CD4-positive, CD25-positive, alpha-beta regulatory T cell (primary cell): ENCODE data around the gene SP3. TPM values are rescaled to one million over a fixed set of nuclear protein-coding genes. Genes with fewer than 3 reads are reported as not detected.

ENCODE experiments used
- ATAC-seq, 2 donors: fragments of 150-1000 bp; cut with Tn5 transposase; one replicate each; pipeline ENCODE4 v1.10.0; 2021; ENCODE audit warnings: low read depth in 2 of 2, moderate number of reproducible peaks in 2 of 2, moderate library complexity in 1 of 2
- DNase-seq, 3 donors: peaks; one replicate each; pipeline versions ENCODE4 v3.0.0 to v3.0.0-alpha.2; 2012 to 2022; ENCODE audit warnings: mixed read lengths in 1 of 3
- H3K27ac ChIP-seq: one replicate; pipeline ENCODE4 v1.7.0; 2013; ENCODE audit warnings: mild to moderate bottlenecking, low read length; ENCODE audit not compliant: insufficient read depth, poor library complexity, severe bottlenecking
- H3K27me3 ChIP-seq: one replicate; pipeline ENCODE4 v1.7.0; 2013; ENCODE audit warnings: low read length; ENCODE audit not compliant: control insufficient read depth, insufficient read depth
- H3K36me3 ChIP-seq: one replicate; pipeline ENCODE4 v1.7.0; 2013; ENCODE audit warnings: mild to moderate bottlenecking, low read length, moderate library complexity; ENCODE audit not compliant: control insufficient read depth, insufficient read depth
- H3K4me1 ChIP-seq: 2 replicates; pipeline ENCODE4 v1.7.0; 2013; ENCODE audit warnings: mild to moderate bottlenecking, low read length; ENCODE audit not compliant: insufficient read depth, control insufficient read depth, poor library complexity, severe bottlenecking
- H3K4me3 ChIP-seq: one replicate; pipeline ENCODE4 v1.7.0; 2013; ENCODE audit warnings: low read depth, mild to moderate bottlenecking, low read length, moderate library complexity
- H3K9me3 ChIP-seq, 2 experiments: 1 replicate in 1 of 2; 2 replicates in 1 of 2; pipeline ENCODE4 v1.7.0; 2013; ENCODE audit warnings: low read length in 2 of 2, mild to moderate bottlenecking in 1 of 2, moderate library complexity in 1 of 2; ENCODE audit not compliant: control insufficient read depth in 2 of 2
- H3K27ac Mint-ChIP-seq, 3 donors: one replicate each; pipeline ENCODE4 v1.8.0; 2020 to 2022; ENCODE audit warnings: mild to moderate bottlenecking in 3 of 3, mixed read lengths in 3 of 3, moderate library complexity in 2 of 3
- H3K27me3 Mint-ChIP-seq: one replicate; pipeline ENCODE4 v1.8.0; 2022; ENCODE audit warnings: mild to moderate bottlenecking, mixed read lengths
- H3K36me3 Mint-ChIP-seq: one replicate; pipeline ENCODE4 v1.8.0; 2020; ENCODE audit warnings: mixed read lengths
- H3K4me1 Mint-ChIP-seq, 4 donors: one replicate each; pipeline ENCODE4 v1.8.0; 2020 to 2022; ENCODE audit warnings: mixed read lengths in 4 of 4, mild to moderate bottlenecking in 1 of 4
- H3K4me3 Mint-ChIP-seq, 4 donors: one replicate each; pipeline ENCODE4 v1.8.0; 2020 to 2022; ENCODE audit warnings: mild to moderate bottlenecking in 4 of 4, mixed read lengths in 4 of 4, moderate library complexity in 3 of 4
- H3K9me3 Mint-ChIP-seq, 7 donors: one replicate each; pipeline ENCODE4 v1.8.0; 2020 to 2022; ENCODE audit warnings: mixed read lengths in 7 of 7, mild to moderate bottlenecking in 3 of 7, moderate library complexity in 2 of 7
- polyA plus RNA-seq, 4 donors: library from polyadenylated mRNA; unstranded; fragments of 300-500 nt; fragmentation: Illumina TruSeq; gene quantifications; one replicate each; pipeline ENCODE4 v1.2.3, GENCODE V29; 2021
- total RNA-seq: library from RNA; stranded (reverse); gene quantifications from one replicate; pipeline ENCODE4 v1.2.3, GENCODE V29; 2022

Gene SP3
- total and polyA plus RNA-seq, 5 donors from 2014 or later = 65.9 to 153 (median 81.6) TPM

- H3K27me3 Mint-ChIP-seq = peaks cover 11% of the 10 kb centered on the region
- peaks cover 19% of the 10 kb centered on the region for H3K36me3 Mint-ChIP-seq
- DNase-seq (peak; percentile 88 to 95 (median 91)), ATAC-seq (peak; percentile 58 to 62)
- Histone ChIP-seq H3K4me3 (no peak overlapping the region), H3K27me3 (no peaks in the 10 kb centered on the region), H3K9me3 (no peaks in the 10 kb centered on the region), H3K4me1 (peaks cover 44% of the 10 kb centered on the region), H3K27ac (peak overlapping the region; percentile 99), H3K36me3 (no peaks in the 10 kb centered on the region)
- H3K9me3 Mint-ChIP-seq = peaks cover 0 to 3% (median 0%) of the 10 kb centered on the region in 7 donors
- H3K4me3 Mint-ChIP-seq = peak overlapping the region; percentile 87 to 98 (median 92)
- H3K27ac Mint-ChIP-seq = peak overlapping the region; percentile 87 to 97 (median 91)
- peaks cover 24 to 57% (median 42%) of the 10 kb centered on the region in 4 donors for H3K4me1 Mint-ChIP-seq
Observed at GRCh38 chr2:173963817-173964564, 1.2 kb downstream of the SP3 start.

DNA sequence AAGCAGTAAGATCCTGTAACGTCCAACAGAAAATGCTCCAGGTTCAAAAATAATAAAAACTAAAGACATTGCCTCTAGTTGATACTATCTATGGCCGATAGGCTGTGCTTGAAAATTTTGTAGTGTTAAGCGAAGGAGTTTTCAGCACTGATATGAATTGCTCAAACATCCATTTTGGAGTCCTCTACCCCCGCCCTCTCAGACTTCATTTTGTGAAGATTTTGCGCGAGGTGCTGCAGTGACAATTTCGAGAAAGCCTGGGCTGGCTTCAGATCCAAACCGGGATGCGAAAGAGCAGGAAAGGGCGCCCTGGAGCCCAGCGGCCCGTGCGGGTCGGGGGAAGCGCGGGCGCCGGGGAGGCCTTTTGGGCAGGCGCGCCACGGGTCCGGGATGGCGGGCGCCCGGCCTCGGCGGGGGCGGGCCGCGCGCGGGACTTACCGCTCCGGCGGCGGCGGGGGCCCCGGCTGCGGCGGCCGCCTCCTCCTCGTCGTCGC lies 1.8 kb downstream of the SP3 start:
- H3K36me3 ChIP-seq = no peaks in the 10 kb centered on the region
- peak; percentile 33 to 41 for ATAC-seq
- Mint-ChIP-seq H3K4me3 (peak overlapping the region; percentile 93 to 100 (median 94)), H3K9me3 (peaks cover 0 to 3% (median 0%) of the 10 kb centered on the region in 7 donors), H3K36me3 (peaks cover 19% of the 10 kb centered on the region), H3K27me3 (peaks cover 11% of the 10 kb centered on the region), H3K4me1 (peaks cover 29 to 61% (median 44%) of the 10 kb centered on the region in 4 donors), H3K27ac (peak overlapping the region; percentile 95 to 99 (median 98))
- H3K4me3 ChIP-seq = peak overlapping the region; percentile 100
- H3K4me1 ChIP-seq = peaks cover 50% of the 10 kb centered on the region
- DNase-seq = peak in 2 of 3 donors; percentile 84
- H3K27me3 ChIP-seq = no peaks in the 10 kb centered on the region
- no peaks in the 10 kb centered on the region for H3K9me3 ChIP-seq
- H3K27ac ChIP-seq = peak overlapping the region; percentile 99

- peaks cover 36 to 65% (median 50%) of the 10 kb centered on the region in 4 donors for H3K4me1 Mint-ChIP-seq
- H3K9me3 Mint-ChIP-seq = peaks cover 0 to 3% (median 0%) of the 10 kb centered on the region in 7 donors
- peaks cover 11% of the 10 kb centered on the region for H3K27me3 Mint-ChIP-seq
- ATAC-seq (no peak), DNase-seq (no peak)
- Histone ChIP-seq H3K27me3 (no peaks in the 10 kb centered on the region), H3K4me1 (peaks cover 57% of the 10 kb centered on the region), H3K4me3 (peak overlapping the region; percentile 100), H3K9me3 (no peaks in the 10 kb centered on the region), H3K36me3 (no peaks in the 10 kb centered on the region), H3K27ac (peak overlapping the region; percentile 99)
- H3K4me3 Mint-ChIP-seq = peak overlapping the region; percentile 93 to 100 (median 94)
- H3K27ac Mint-ChIP-seq = peak overlapping the region; percentile 95 to 99 (median 98)
- peaks cover 19% of the 10 kb centered on the region for H3K36me3 Mint-ChIP-seq
Observed at GRCh38 chr2:173962583-173963110, 2.5 kb downstream of the SP3 start.

DNA sequence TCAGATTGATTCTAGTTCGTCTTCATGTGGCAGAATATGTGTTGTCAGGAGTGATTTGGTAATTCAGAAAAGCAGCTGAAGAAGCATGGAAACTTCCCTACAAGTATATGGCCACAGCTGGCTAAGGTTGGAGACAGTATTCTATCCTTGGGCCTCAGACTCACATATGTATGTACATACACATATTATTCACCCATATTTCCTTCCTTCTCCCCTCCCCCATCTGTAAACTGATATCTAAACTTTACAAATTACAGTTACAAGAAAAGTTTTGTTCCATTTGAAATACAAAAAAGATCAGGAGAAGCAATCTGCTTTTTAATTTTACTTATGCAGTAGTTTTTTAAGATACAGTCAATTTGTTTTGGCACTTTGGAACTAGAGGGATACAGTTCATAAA lies 3.1 kb downstream of the SP3 start:
- H3K4me3 ChIP-seq = peak overlapping the region; percentile 100
- ATAC-seq = no peak
- peak in 1 of 3 donors; percentile 19 for DNase-seq
- Mint-ChIP-seq H3K9me3 (peaks cover 0 to 3% (median 0%) of the 10 kb centered on the region in 7 donors), H3K27me3 (peaks cover 11% of the 10 kb centered on the region), H3K4me3 (peak overlapping the region; percentile 93 to 100 (median 94)), H3K27ac (peak overlapping the region; percentile 20 to 95 (median 86)), H3K36me3 (peaks cover 19% of the 10 kb centered on the region), H3K4me1 (peaks cover 41 to 71% (median 55%) of the 10 kb centered on the region in 4 donors)
- H3K27ac ChIP-seq = peak overlapping the region; percentile 99
- H3K27me3 ChIP-seq = no peaks in the 10 kb centered on the region
- no peaks in the 10 kb centered on the region for H3K9me3 ChIP-seq
- peaks cover 64% of the 10 kb centered on the region for H3K4me1 ChIP-seq
- no peaks in the 10 kb centered on the region for H3K36me3 ChIP-seq

DNA sequence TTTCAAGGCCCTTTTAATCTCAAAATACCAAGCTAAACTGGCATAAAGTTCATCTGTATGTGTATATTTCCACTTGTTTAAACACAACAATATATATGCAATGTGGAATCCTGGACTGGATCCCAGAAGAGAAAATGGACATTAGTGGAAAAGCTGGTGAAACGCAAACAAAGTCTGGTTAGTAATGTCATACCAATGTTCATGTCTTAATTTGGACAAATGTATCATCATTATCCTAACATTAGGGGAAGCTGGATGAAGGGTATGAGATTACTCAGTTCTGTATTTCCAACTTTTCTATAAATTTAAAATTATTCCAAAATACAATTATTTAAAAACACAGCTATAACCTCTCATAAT lies 3.8 kb downstream of the SP3 start:
- peaks cover 66% of the 10 kb centered on the region for H3K4me1 ChIP-seq
- Mint-ChIP-seq H3K36me3 (peaks cover 19% of the 10 kb centered on the region), H3K9me3 (peaks cover 0 to 3% (median 0%) of the 10 kb centered on the region in 7 donors), H3K4me3 (peak overlapping the region; percentile 82 to 94 (median 92)), H3K4me1 (peaks cover 43 to 72% (median 58%) of the 10 kb centered on the region in 4 donors), H3K27ac (peak overlapping the region; percentile 55 to 95 (median 88)), H3K27me3 (peaks cover 11% of the 10 kb centered on the region)
- ATAC-seq = no peak
- no peaks in the 10 kb centered on the region for H3K27me3 ChIP-seq
- no peaks in the 10 kb centered on the region for H3K36me3 ChIP-seq
- H3K4me3 ChIP-seq = peak overlapping the region; percentile 100
- no peak for DNase-seq
- peak overlapping the region; percentile 27 for H3K27ac ChIP-seq
- H3K9me3 ChIP-seq = no peaks in the 10 kb centered on the region

DNA sequence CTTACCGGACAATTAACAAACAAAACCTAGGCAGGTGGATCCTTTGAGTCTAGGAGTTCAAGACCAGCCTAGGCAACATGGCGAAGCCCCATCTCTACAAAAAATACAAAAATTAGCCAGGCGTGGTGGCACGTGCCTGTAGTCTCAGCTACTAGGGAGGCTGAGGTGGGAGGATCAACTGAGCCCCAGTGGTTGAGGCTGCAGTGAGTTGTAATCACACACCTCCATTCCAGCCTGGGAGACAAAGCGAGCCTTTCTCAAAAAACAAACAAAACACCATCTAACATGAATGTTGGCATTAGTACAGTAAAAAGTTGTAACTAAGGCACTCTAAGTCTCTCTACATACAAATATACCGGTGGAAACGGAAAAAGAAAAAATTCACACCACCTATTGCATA lies 5.3 kb downstream of the SP3 start:
- no peak for ATAC-seq
- Histone ChIP-seq H3K36me3 (peaks cover 11% of the 10 kb centered on the region), H3K9me3 (no peaks in the 10 kb centered on the region), H3K4me3 (peak overlapping the region; percentile 71), H3K27me3 (no peaks in the 10 kb centered on the region), H3K4me1 (peaks cover 61% of the 10 kb centered on the region), H3K27ac (no peak overlapping the region)
- H3K4me1 Mint-ChIP-seq = peaks cover 55 to 76% (median 69%) of the 10 kb centered on the region in 4 donors
- peaks cover 33% of the 10 kb centered on the region for H3K36me3 Mint-ChIP-seq
- peaks cover 7% of the 10 kb centered on the region for H3K27me3 Mint-ChIP-seq
- H3K4me3 Mint-ChIP-seq = peak overlapping the region; percentile 76 to 94 (median 88)
- peaks cover 0 to 3% (median 0%) of the 10 kb centered on the region in 7 donors for H3K9me3 Mint-ChIP-seq
- peak overlapping the region; percentile 41 to 95 (median 82) for H3K27ac Mint-ChIP-seq
- no peak for DNase-seq

DNA sequence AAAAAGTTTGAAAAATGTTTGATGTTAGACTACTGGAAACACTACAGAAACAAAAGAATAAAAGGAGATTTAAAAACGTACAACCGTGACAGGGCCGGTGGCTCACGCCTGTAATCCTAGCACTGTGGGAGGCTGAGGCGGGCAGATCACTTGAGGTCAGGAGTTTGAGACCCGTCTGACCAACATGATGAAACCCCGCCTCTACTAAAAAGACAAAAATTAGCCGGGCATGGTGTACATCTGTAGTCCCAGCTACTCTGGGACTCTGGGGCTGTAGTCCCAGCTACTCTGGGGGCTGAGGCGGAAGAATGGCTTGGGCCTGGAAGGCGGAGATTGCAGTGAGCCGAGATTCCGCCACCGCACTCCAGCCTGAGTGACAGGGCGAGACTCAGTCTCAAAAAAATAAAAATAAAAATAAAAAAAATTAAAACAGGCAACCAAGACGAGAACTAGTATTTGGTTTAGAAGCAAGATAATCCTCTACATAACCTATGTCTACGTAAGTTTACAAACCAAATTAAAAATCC lies 5.8 kb downstream of the SP3 start:
- Histone ChIP-seq H3K27me3 (no peaks in the 10 kb centered on the region), H3K4me1 (peaks cover 61% of the 10 kb centered on the region), H3K4me3 (peak overlapping the region; percentile 71), H3K36me3 (peaks cover 16% of the 10 kb centered on the region), H3K27ac (no peak overlapping the region), H3K9me3 (no peaks in the 10 kb centered on the region)
- H3K4me3 Mint-ChIP-seq = peak overlapping the region; percentile 82 to 94 (median 93)
- ATAC-seq (no peak), DNase-seq (no peak)
- H3K9me3 Mint-ChIP-seq = peaks cover 0 to 3% (median 0%) of the 10 kb centered on the region in 7 donors
- peaks cover 34% of the 10 kb centered on the region for H3K36me3 Mint-ChIP-seq
- peak overlapping the region; percentile 74 to 95 (median 82) for H3K27ac Mint-ChIP-seq
- H3K4me1 Mint-ChIP-seq = peaks cover 59 to 81% (median 71%) of the 10 kb centered on the region in 4 donors
- H3K27me3 Mint-ChIP-seq = peaks cover 6% of the 10 kb centered on the region
